GM21423 (cell line): ENCODE results near the gene TBC1D22A.

Experiments
- ATAC-seq: cut with Tn5 transposase; IDR thresholded peaks from one replicate; pipeline ENCODE4 v1.9.1; 2021; ENCODE audit warnings: mild to moderate bottlenecking, moderate library complexity; ENCODE audit not compliant: unreplicated experiment

Gene TBC1D22A

GRCh38 chr22:47063606-47064005 lies 301.2 kb downstream of the TBC1D22A start:
- ATAC-seq, result no peak

- ATAC-seq, result no peak
Measured at GRCh38 chr22:47064016-47064415, 301.6 kb downstream of the TBC1D22A start.

- ATAC-seq, result no peak
Measured at GRCh38 chr22:47064416-47064815, 302.0 kb downstream of the TBC1D22A start.

- ATAC-seq, result no peak
Measured at GRCh38 chr22:47065756-47066615, 303.5 kb downstream of the TBC1D22A start.

- ATAC-seq, result no peak
Measured at GRCh38 chr22:47066616-47066905, 304.1 kb downstream of the TBC1D22A start.

- no peak for ATAC-seq
Measured at GRCh38 chr22:47067321-47067890, 305.0 kb downstream of the TBC1D22A start.

GRCh38 chr22:47067911-47068625 lies 305.6 kb downstream of the TBC1D22A start:
- no peak for ATAC-seq

- ATAC-seq, result no peak
Measured at GRCh38 chr22:47068626-47068996, 306.2 kb downstream of the TBC1D22A start.

GRCh38 chr22:47069270-47069669 lies 306.8 kb downstream of the TBC1D22A start:
- ATAC-seq, result no peak

GRCh38 chr22:47071078-47071806 lies 308.8 kb downstream of the TBC1D22A start:
- no peak for ATAC-seq

- ATAC-seq, result no peak
Measured at GRCh38 chr22:47071807-47072641, 309.6 kb downstream of the TBC1D22A start.

GRCh38 chr22:47072642-47072967 lies 310.2 kb downstream of the TBC1D22A start:
- ATAC-seq, result no peak

GRCh38 chr22:47073075-47073474 lies 310.6 kb downstream of the TBC1D22A start:
- ATAC-seq, result no peak

- ATAC-seq, result no peak
Measured at GRCh38 chr22:47074105-47074504, 311.7 kb downstream of the TBC1D22A start.

GRCh38 chr22:47075568-47075967 lies 313.1 kb downstream of the TBC1D22A start:
- no peak for ATAC-seq

GRCh38 chr22:47076758-47077157 lies 314.3 kb downstream of the TBC1D22A start:
- no peak for ATAC-seq

GRCh38 chr22:47080100-47080499 lies 317.6 kb downstream of the TBC1D22A start:
- ATAC-seq, result no peak

- ATAC-seq, result no peak
Measured at GRCh38 chr22:47082505-47082904, 320.1 kb downstream of the TBC1D22A start.

GRCh38 chr22:47083379-47083986 lies 321.0 kb downstream of the TBC1D22A start:
- no peak for ATAC-seq

GRCh38 chr22:47084226-47084625 lies 321.8 kb downstream of the TBC1D22A start:
- ATAC-seq, result no peak
